WERI-Rb-1 (cell line): ENCODE results near the gene ZIC1.
A peak's percentile ranks its signal among the peaks of the same experiment; 100 is the strongest.

Experiments
- DNase-seq: peaks from one replicate; pipeline ENCODE4 v3.0.0-alpha.2; 2020
- H3K27ac ChIP-seq: fragments of 250-450 bp; sonication (Bioruptor Pico); 2 replicates; pipeline ENCODE4 v1.5.1; 2020; ENCODE audit warnings: mild to moderate bottlenecking, moderate library complexity
- H3K27me3 ChIP-seq: fragments of 250-450 bp; sonication (Bioruptor Pico); 2 replicates; pipeline ENCODE4 v1.5.1; 2021; ENCODE audit warnings: mild to moderate bottlenecking, low read depth, moderate library complexity; ENCODE audit not compliant: insufficient read depth, severe bottlenecking
- H3K36me3 ChIP-seq: fragments of 250-450 bp; sonication (Bioruptor Pico); 2 replicates; pipeline ENCODE4 v1.5.1; 2020; ENCODE audit warnings: mild to moderate bottlenecking, moderate library complexity
- H3K4me3 ChIP-seq: 2 replicates; pipeline ENCODE4 v1.5.1; 2011; ENCODE audit warnings: low read depth, mild to moderate bottlenecking, control low read depth, low read length
- H3K9me3 ChIP-seq: fragments of 250-450 bp; sonication (Bioruptor Pico); 2 replicates; pipeline ENCODE4 v1.5.1; 2021; ENCODE audit warnings: mild to moderate bottlenecking, moderate library complexity; ENCODE audit not compliant: severe bottlenecking
- CTCF ChIP-seq: IDR thresholded peaks from 2 replicates; pipeline ENCODE4 v1.5.1; 2011; ENCODE audit warnings: low read depth, mild to moderate bottlenecking, control low read depth, inconsistent platforms, low read length

The ZIC1 gene

GRCh38 chr3:147369661-147370123 lies 39.5 kb upstream of the ZIC1 start:
- no peak overlapping the region for H3K27ac ChIP-seq
- H3K9me3 ChIP-seq: no peaks in the 10 kb centered on the region
- H3K36me3 ChIP-seq: no peaks in the 10 kb centered on the region
- no peak for TF ChIP-seq CTCF
- H3K4me3 ChIP-seq: peak overlapping the region; percentile 63
- peaks cover 11% of the 10 kb centered on the region for H3K27me3 ChIP-seq
- DNase-seq: no peak

- Histone ChIP-seq H3K4me3 (no peak overlapping the region), H3K27me3 (peaks cover 11% of the 10 kb centered on the region), H3K9me3 (no peaks in the 10 kb centered on the region), H3K27ac (no peak overlapping the region), H3K36me3 (no peaks in the 10 kb centered on the region)
- no peak for DNase-seq
- TF ChIP-seq CTCF: no peak
Observed at GRCh38 chr3:147370349-147370748, 38.8 kb upstream of the ZIC1 start.

- no peaks in the 10 kb centered on the region for H3K36me3 ChIP-seq
- no peak for TF ChIP-seq CTCF
- DNase-seq: no peak
- H3K4me3 ChIP-seq: no peak overlapping the region
- no peaks in the 10 kb centered on the region for H3K9me3 ChIP-seq
- peaks cover 11% of the 10 kb centered on the region for H3K27me3 ChIP-seq
- no peak overlapping the region for H3K27ac ChIP-seq
Observed at GRCh38 chr3:147371140-147371539, 38.0 kb upstream of the ZIC1 start.

GRCh38 chr3:147371771-147372340 lies 37.3 kb upstream of the ZIC1 start:
- Histone ChIP-seq H3K4me3 (no peak overlapping the region), H3K27ac (no peak overlapping the region), H3K9me3 (no peaks in the 10 kb centered on the region), H3K36me3 (no peaks in the 10 kb centered on the region), H3K27me3 (peaks cover 11% of the 10 kb centered on the region)
- DNase-seq: no peak
- no peak for TF ChIP-seq CTCF

GRCh38 chr3:147372525-147373027 lies 36.6 kb upstream of the ZIC1 start:
- Histone ChIP-seq H3K27me3 (peaks cover 11% of the 10 kb centered on the region), H3K27ac (no peak overlapping the region), H3K9me3 (no peaks in the 10 kb centered on the region), H3K36me3 (no peaks in the 10 kb centered on the region), H3K4me3 (no peak overlapping the region)
- no peak for DNase-seq
- TF ChIP-seq CTCF: no peak

- no peak overlapping the region for H3K4me3 ChIP-seq
- H3K9me3 ChIP-seq: no peaks in the 10 kb centered on the region
- no peak for DNase-seq
- H3K27me3 ChIP-seq: peaks cover 11% of the 10 kb centered on the region
- H3K36me3 ChIP-seq: no peaks in the 10 kb centered on the region
- no peak overlapping the region for H3K27ac ChIP-seq
- TF ChIP-seq CTCF: no peak
Observed at GRCh38 chr3:147373301-147373700, 35.9 kb upstream of the ZIC1 start.
